D721Med (cell line): ENCODE results near the gene HK3.

ENCODE experiments used
- DNase-seq: peaks from one replicate; pipeline ENCODE4 v3.0.0; 2011; ENCODE audit warnings: low spot score; ENCODE audit not compliant: insufficient read length
- FAIRE-seq: peaks from 2 replicates; lab custom pipeline; 2011; peaks lifted over from hg19 to GRCh38; lab: Jason Lieb, UNC
- CTCF ChIP-seq: IDR thresholded peaks from 2 replicates; pipeline ENCODE4 v1.5.1; 2012; ENCODE audit warnings: mild to moderate bottlenecking, control low read depth; ENCODE audit not compliant: insufficient read depth; ENCODE audit errors: missing control alignments

The HK3 gene

GRCh38 chr5:176844281-176844680 lies 54.9 kb downstream of the HK3 start:
- FAIRE-seq (no peak), DNase-seq (no peak)
- TF ChIP-seq CTCF, result no peak

- no peak for DNase-seq
- no peak for TF ChIP-seq CTCF
- no peak for FAIRE-seq
These were observed 55.5 kb downstream of the HK3 start for GRCh38 chr5:176843673-176844072.

- no peak for FAIRE-seq
- DNase-seq, result no peak
- no peak for TF ChIP-seq CTCF
These were observed 61.4 kb downstream of the HK3 start for GRCh38 chr5:176837707-176838115.

GRCh38 chr5:176836811-176837706 lies 62.1 kb downstream of the HK3 start:
- no peak for FAIRE-seq
- DNase-seq, result no peak
- no peak for TF ChIP-seq CTCF

GRCh38 chr5:176835918-176836317 lies 63.2 kb downstream of the HK3 start:
- TF ChIP-seq CTCF, result no peak
- no peak for DNase-seq
- no peak for FAIRE-seq

- FAIRE-seq, result no peak
- no peak for TF ChIP-seq CTCF
These were observed 65.9 kb downstream of the HK3 start for GRCh38 chr5:176833286-176833685.

GRCh38 chr5:176832162-176832561 lies 67.0 kb downstream of the HK3 start:
- FAIRE-seq (no peak), DNase-seq (no peak)
- TF ChIP-seq CTCF, result no peak

More at GRCh38 chr5:176833286-176833685, 65.9 kb downstream of the HK3 start:
- DNase-seq, result no peak
